ENCODE data around the gene PIWIL4.

GRCh38 chr11:94583866-94584500 is 16.8 kb downstream of the PIWIL4 start:
- no peak for TF ChIP-seq ZNF391 (tag by site-specific recombination; IDR thresholded peaks at IDR 0.05; ENCODE audit: borderline replicate concordance, low read depth)
- TF ChIP-seq CTCF (tag by site-specific recombination; IDR thresholded peaks at IDR 0.05): no peak
- TF ChIP-seq, protein P1, sequence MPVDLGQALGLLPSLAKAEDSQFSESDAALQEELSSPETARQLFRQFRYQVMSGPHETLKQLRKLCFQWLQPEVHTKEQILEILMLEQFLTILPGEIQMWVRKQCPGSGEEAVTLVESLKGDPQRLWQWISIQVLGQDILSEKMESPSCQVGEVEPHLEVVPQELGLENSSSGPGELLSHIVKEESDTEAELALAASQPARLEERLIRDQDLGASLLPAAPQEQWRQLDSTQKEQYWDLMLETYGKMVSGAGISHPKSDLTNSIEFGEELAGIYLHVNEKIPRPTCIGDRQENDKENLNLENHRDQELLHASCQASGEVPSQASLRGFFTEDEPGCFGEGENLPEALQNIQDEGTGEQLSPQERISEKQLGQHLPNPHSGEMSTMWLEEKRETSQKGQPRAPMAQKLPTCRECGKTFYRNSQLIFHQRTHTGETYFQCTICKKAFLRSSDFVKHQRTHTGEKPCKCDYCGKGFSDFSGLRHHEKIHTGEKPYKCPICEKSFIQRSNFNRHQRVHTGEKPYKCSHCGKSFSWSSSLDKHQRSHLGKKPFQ (tag by site-specific recombination; IDR thresholded peaks at IDR 0.05): no peak
- TF ChIP-seq, protein P2, sequence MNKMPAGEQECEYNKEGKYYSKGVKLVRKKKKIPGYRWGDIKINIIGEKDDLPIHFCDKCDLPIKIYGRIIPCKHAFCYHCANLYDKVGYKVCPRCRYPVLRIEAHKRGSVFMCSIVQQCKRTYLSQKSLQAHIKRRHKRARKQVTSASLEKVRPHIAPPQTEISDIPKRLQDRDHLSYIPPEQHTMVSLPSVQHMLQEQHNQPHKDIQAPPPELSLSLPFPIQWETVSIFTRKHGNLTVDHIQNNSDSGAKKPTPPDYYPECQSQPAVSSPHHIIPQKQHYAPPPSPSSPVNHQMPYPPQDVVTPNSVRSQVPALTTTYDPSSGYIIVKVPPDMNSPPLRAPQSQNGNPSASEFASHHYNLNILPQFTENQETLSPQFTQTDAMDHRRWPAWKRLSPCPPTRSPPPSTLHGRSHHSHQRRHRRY (tag by site-specific recombination; IDR thresholded peaks at IDR 0.05): no peak
